Right atrium auricular region (tissue), 2 donors: ENCODE measurements around the gene THOC5. TPM values are rescaled to one million over a fixed set of nuclear protein-coding genes. Genes with fewer than 3 reads are reported as not detected.

Experiments used
- DNase-seq: peaks from one replicate; pipeline ENCODE4 v3.0.0-alpha.2; 2019; ENCODE audit warnings: low spot score
- H3K27ac ChIP-seq, 2 donors: fragments of 200-600 bp; sonication (generic); 1 replicate in 1 of 2; 2 replicates in 1 of 2; pipeline ENCODE4 v1.5.1; 2016 to 2019
- H3K27me3 ChIP-seq, 2 donors: fragments of 200-600 bp; sonication (generic); one replicate each; pipeline versions ENCODE4 v1.5.1 to v1.6.0; 2017 to 2019
- H3K36me3 ChIP-seq: fragments of 200-600 bp; sonication (generic); one replicate; pipeline ENCODE4 v1.5.1; 2016
- H3K4me1 ChIP-seq, 2 donors: fragments of 200-600 bp; sonication (generic); one replicate each; pipeline versions ENCODE4 v1.5.1 to v1.6.0; 2017 to 2019
- H3K4me3 ChIP-seq, 2 donors: fragments of 200-600 bp; sonication (generic); 1 replicate in 1 of 2; 2 replicates in 1 of 2; pipeline ENCODE4 v1.5.1; 2017 to 2019; ENCODE audit warnings: mild to moderate bottlenecking in 1 of 2, moderate library complexity in 1 of 2
- H3K9me3 ChIP-seq, 2 donors: fragments of 200-600 bp; sonication (generic); one replicate each; pipeline ENCODE4 v1.5.1; 2019
- CTCF ChIP-seq, 2 donors: fragments of 200-600 bp; sonication (generic); IDR thresholded peaks; one replicate each; pipeline ENCODE4 v1.5.1; 2019; ENCODE audit warnings: antibody characterized with exemption in 2 of 2
- total RNA-seq, 2 donors: library from RNA; depleted of rRNA; stranded (reverse); fragments of >200 nt; gene quantifications; one replicate each; pipeline ENCODE4 v1.1.0, GENCODE V29; 2016

Gene THOC5
- total RNA-seq, 2 donors from 2014 or later, result 34.9 to 42.7 TPM

GRCh38 chr22:29541845-29542244 is 11.7 kb downstream of the THOC5 start:
- TF ChIP-seq CTCF (IDR thresholded peaks at IDR 0.05), result no peak
- no peak overlapping the region for H3K4me3 ChIP-seq

GRCh38 chr22:29539105-29539504 is 14.5 kb downstream of the THOC5 start:
- H3K27ac ChIP-seq, result no peak overlapping the region
- TF ChIP-seq CTCF (IDR thresholded peaks at IDR 0.05), result no peak
- H3K27me3 ChIP-seq, result no peaks in the 10 kb centered on the region
- peaks cover 84% of the 10 kb centered on the region for H3K36me3 ChIP-seq
- H3K9me3 ChIP-seq, result no peaks in the 10 kb centered on the region
- no peak for DNase-seq
- H3K4me1 ChIP-seq, result no peaks in the 10 kb centered on the region
- H3K4me3 ChIP-seq, result no peak overlapping the region

More at GRCh38 chr22:29541845-29542244, 11.7 kb downstream of the THOC5 start:
- DNase-seq, result no peak
- Histone ChIP-seq H3K4me1 (no peaks in the 10 kb centered on the region), H3K27ac (no peak overlapping the region), H3K9me3 (no peaks in the 10 kb centered on the region), H3K36me3 (peaks cover 66% of the 10 kb centered on the region), H3K27me3 (no peaks in the 10 kb centered on the region)

GRCh38 chr22:29536411-29536810 is 17.1 kb downstream of the THOC5 start:
- Histone ChIP-seq H3K4me3 (no peak overlapping the region), H3K27ac (no peak overlapping the region), H3K27me3 (no peaks in the 10 kb centered on the region), H3K4me1 (no peaks in the 10 kb centered on the region), H3K36me3 (peaks cover 97% of the 10 kb centered on the region), H3K9me3 (no peaks in the 10 kb centered on the region)
- TF ChIP-seq CTCF (IDR thresholded peaks at IDR 0.05), result no peak
- no peak for DNase-seq

GRCh38 chr22:29531419-29531818 is 22.1 kb downstream of the THOC5 start:
- Histone ChIP-seq H3K4me1 (no peaks in the 10 kb centered on the region), H3K9me3 (no peaks in the 10 kb centered on the region), H3K27ac (no peak overlapping the region), H3K27me3 (no peaks in the 10 kb centered on the region), H3K4me3 (no peak overlapping the region), H3K36me3 (peaks cover 97% of the 10 kb centered on the region)
- DNase-seq, result no peak
- no peak for TF ChIP-seq CTCF (IDR thresholded peaks at IDR 0.05)

GRCh38 chr22:29530716-29531115 is 22.8 kb downstream of the THOC5 start:
- peaks cover 97% of the 10 kb centered on the region for H3K36me3 ChIP-seq
- no peaks in the 10 kb centered on the region for H3K27me3 ChIP-seq
- no peak overlapping the region for H3K27ac ChIP-seq
- H3K4me1 ChIP-seq, result no peaks in the 10 kb centered on the region
- no peaks in the 10 kb centered on the region for H3K9me3 ChIP-seq
- H3K4me3 ChIP-seq, result no peak overlapping the region
- no peak for DNase-seq
- TF ChIP-seq CTCF (IDR thresholded peaks at IDR 0.05), result no peak

- Histone ChIP-seq H3K36me3 (peaks cover 97% of the 10 kb centered on the region), H3K9me3 (no peaks in the 10 kb centered on the region), H3K4me1 (no peaks in the 10 kb centered on the region), H3K27me3 (no peaks in the 10 kb centered on the region), H3K4me3 (no peak overlapping the region), H3K27ac (no peak overlapping the region)
- DNase-seq, result no peak
- TF ChIP-seq CTCF (IDR thresholded peaks at IDR 0.05), result no peak
These were observed 25.4 kb downstream of the THOC5 start for GRCh38 chr22:29528144-29528543.
